Lung microvascular endothelial cell (primary cell): ENCODE data around the gene ATPAF2. TPM values are rescaled to one million over a fixed set of nuclear protein-coding genes. Genes with fewer than 3 reads are reported as not detected.
A peak's percentile ranks its signal among the peaks of the same experiment; 100 is the strongest.

Source experiments
- DNase-seq, 2 donors: peaks; one replicate each; pipeline versions ENCODE4 v3.0.0 to v3.0.0-alpha.2; 2010; ENCODE audit warnings: low read depth in 2 of 2
- total RNA-seq: library from RNA; depleted of rRNA; stranded (reverse); fragments of >200 nt; gene quantifications from 2 replicates; pipeline ENCODE4 v1.2.1, GENCODE V29; 2014

ATPAF2 gene
- total RNA-seq, result 14.8 and 15.1 TPM in 2 replicates

- DNase-seq, result peak; percentile 99 to 100
These were observed at the start of gene ATPAF2, which contains the start of gene GID4 for GRCh38 chr17:18038861-18039534. Gene ATPAF2 (minus strand): TSS chr17:18039168. CDS start chr17:18039013, 155 bp downstream. Gene GID4 (plus strand): TSS chr17:18039408. CDS start chr17:18039465, 57 bp downstream.

GRCh38 chr17:18087610-18088491, 48.9 kb upstream of the ATPAF2 start, which contains the start of gene DRG2:
Gene DRG2 (plus strand): TSS chr17:18087948. CDS start chr17:18088024, 76 bp downstream.
- peak; percentile 92 to 96 for DNase-seq

GRCh38 chr17:18084256-18084655, 45.3 kb upstream of the ATPAF2 start:
- no peak for DNase-seq

- no peak for DNase-seq
These were observed 40.6 kb upstream of the ATPAF2 start for GRCh38 chr17:18079543-18079942.

GRCh38 chr17:18076936-18077335, 38.0 kb upstream of the ATPAF2 start:
- no peak for DNase-seq

- no peak for DNase-seq
These were observed 35.8 kb upstream of the ATPAF2 start for GRCh38 chr17:18074566-18075272.

GRCh38 chr17:18071751-18072150, 32.8 kb upstream of the ATPAF2 start:
- no peak for DNase-seq

- peak; percentile 21 to 40 for DNase-seq
These were observed 31.9 kb upstream of the ATPAF2 start for GRCh38 chr17:18070861-18071340.

- DNase-seq, result no peak
These were observed 30.1 kb upstream of the ATPAF2 start for GRCh38 chr17:18069101-18069500.

- DNase-seq, result no peak
These were observed 27.9 kb upstream of the ATPAF2 start for GRCh38 chr17:18066866-18067265.

GRCh38 chr17:18065546-18065945, 26.6 kb upstream of the ATPAF2 start:
- DNase-seq, result no peak

GRCh38 chr17:18064053-18064452, 25.1 kb upstream of the ATPAF2 start:
- DNase-seq, result no peak

- DNase-seq, result peak in 1 of 2 donors; percentile 55
These were observed 20.3 kb upstream of the ATPAF2 start for GRCh38 chr17:18059283-18059682.

GRCh38 chr17:18056214-18056613, 17.2 kb upstream of the ATPAF2 start:
- no peak for DNase-seq

GRCh38 chr17:18055597-18055996, 16.6 kb upstream of the ATPAF2 start:
- DNase-seq, result no peak

- DNase-seq, result no peak
These were observed 6.9 kb upstream of the ATPAF2 start for GRCh38 chr17:18045691-18046350.

- DNase-seq, result no peak
These were observed 5.6 kb upstream of the ATPAF2 start for GRCh38 chr17:18044609-18045008.

- peak; percentile 36 to 65 for DNase-seq
These were observed 4.5 kb upstream of the ATPAF2 start for GRCh38 chr17:18043491-18043890.

GRCh38 chr17:18042983-18043382, 4.0 kb upstream of the ATPAF2 start:
- DNase-seq, result no peak

GRCh38 chr17:18041776-18042175, 2.8 kb upstream of the ATPAF2 start:
- DNase-seq, result no peak

GRCh38 chr17:18040261-18040858, 1.4 kb upstream of the ATPAF2 start:
- no peak for DNase-seq
